Left renal pelvis (tissue), 4 donors: ENCODE data around the gene PLCB4. TPM values are rescaled to one million over a fixed set of nuclear protein-coding genes. Genes with fewer than 3 reads are reported as not detected.

Experiments used
- DNase-seq, 4 donors: peaks; one replicate each; pipeline ENCODE4 v3.0.0-alpha.2; 2013; ENCODE audit warnings: low read depth in 4 of 4, low spot score in 3 of 4
- polyA plus RNA-seq, 4 donors: library from polyadenylated mRNA; unstranded; fragments of 120-200 nt; gene quantifications; one replicate each; pipeline ENCODE4 v1.2.1, GENCODE V29; 2013; ENCODE audit not compliant: insufficient read length in 4 of 4

The PLCB4 gene
- polyA plus RNA-seq, 4 donors, result 8.5 to 16.1 (median 13.8) TPM

DNA sequence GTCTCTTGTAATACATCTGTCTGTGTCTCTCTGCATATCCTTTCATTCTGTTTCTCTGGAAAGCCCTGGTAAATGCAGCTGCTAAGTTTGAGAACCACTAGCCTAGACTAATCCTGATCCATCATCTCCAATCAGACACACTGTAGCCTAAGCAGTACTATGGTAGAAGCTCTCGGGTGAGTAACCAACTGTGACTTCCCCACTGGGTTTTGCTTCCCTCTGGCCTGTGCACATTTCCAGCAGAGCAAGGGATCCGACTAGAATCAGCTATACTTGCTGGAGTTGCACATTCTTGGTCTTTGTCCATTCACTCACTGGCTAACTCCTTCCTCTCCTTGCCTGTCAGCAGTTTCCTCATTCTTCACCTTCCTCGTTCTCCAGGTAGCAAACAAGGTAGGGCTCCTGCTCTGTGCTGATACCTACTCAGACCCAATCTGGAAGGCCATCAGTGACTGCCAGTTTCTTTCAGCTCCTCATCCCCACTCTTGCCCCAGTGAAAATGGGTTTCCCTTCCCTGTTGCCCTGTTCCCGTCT lies 184.2 kb downstream of the PLCB4 start:
- no peak for DNase-seq

- no peak for DNase-seq
These were observed 186.3 kb downstream of the PLCB4 start for GRCh38 chr20:9255171-9255570.

DNA sequence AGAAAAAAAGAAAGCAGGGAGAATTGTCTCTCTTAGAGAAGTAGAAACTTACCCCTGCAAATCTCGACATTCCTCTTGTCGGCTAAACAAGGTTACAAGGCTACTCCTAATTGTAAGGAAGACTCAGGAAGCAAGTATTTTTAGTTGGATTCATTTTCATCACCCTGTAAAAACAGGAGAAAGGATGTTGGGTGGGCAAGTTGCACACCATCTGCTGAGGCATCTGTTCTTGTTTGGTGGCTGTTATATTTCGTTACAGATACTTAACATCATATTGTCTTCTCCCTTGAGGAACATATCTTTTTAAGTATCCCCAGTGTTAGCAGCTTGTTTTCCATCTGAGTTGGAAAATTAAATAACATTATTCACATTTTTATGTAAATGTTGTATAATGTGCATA lies 187.5 kb downstream of the PLCB4 start:
- no peak for DNase-seq

- DNase-seq, result no peak
These were observed 190.0 kb downstream of the PLCB4 start for GRCh38 chr20:9258901-9259300.

GRCh38 chr20:9260027-9260426 lies 191.1 kb downstream of the PLCB4 start:
- DNase-seq, result no peak

- DNase-seq, result no peak
These were observed 192.9 kb downstream of the PLCB4 start for GRCh38 chr20:9261781-9262180.

GRCh38 chr20:9262653-9263194 lies 193.8 kb downstream of the PLCB4 start:
- DNase-seq, result no peak

GRCh38 chr20:9269280-9269971 lies 200.5 kb downstream of the PLCB4 start:
- no peak for DNase-seq

- DNase-seq, result no peak
These were observed 201.9 kb downstream of the PLCB4 start for GRCh38 chr20:9270831-9271230.

DNA sequence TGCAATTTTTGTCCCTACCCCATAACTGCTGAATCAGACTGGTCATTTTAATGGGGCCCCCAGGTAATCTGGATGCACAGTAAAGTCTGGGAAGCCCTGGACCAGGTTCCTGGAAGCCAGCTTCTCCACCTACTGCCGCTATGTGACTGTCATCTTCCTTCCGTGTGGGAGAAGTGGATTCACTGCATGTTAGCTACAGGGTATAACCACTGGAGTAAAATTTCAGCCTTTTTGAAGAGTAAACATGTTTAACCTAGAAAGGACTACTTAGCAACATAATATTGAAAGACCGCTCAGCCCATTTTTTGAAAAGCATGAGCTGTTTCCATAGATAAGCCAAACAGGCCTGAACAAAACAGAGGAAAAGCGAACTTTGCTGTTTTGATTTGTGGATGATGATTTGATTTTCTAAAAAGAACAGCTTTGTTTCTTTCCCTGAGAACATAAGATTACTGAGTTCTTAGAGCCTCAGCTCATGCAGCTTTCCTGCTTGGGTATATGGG lies 208.1 kb downstream of the PLCB4 start:
- DNase-seq, result no peak

DNA sequence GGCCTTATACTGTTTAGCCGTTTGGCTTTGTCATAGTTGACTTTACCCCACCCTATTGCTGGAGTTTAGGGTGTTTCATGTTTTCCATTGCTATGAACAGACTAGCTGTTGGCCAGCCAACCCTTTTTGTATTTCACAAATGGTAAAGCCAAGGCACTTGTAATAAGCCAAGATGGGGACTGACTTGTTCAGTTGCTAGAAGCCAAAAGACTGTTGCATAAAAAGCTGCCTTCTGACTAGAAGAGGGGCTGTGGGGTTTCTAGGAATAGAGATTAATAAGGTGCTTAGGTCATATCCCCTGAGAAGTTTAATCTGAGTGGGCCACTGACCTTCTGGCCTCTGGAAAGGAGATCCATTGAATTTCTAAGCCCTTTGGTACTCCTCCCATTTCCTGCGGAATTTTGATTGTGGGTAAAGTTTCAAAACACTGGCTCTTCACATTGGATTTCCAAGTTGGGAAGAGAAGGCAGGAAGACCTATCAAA lies 211.1 kb downstream of the PLCB4 start:
- no peak for DNase-seq

GRCh38 chr20:9280666-9281065 lies 211.8 kb downstream of the PLCB4 start:
- no peak for DNase-seq

DNA sequence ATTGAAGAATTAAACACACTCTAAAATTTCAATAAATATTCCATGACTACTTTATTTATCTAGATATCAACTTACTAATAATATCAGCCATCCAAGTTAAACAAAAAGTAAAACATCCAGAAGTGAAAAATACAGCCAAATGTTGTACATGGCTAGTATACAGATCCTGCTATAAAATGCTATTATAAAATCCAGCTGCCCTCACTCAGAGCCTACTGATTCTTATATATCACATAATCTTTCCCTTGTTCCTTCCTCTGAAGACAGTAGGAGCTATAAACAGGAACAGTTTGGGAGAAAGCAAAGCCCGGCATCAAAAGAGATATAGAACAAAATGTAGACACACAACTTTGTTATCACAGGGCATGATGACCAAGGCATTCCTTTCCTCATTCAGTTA lies 212.9 kb downstream of the PLCB4 start:
- DNase-seq, result peak in 2 of 4 donors; percentile 27 to 37

DNA sequence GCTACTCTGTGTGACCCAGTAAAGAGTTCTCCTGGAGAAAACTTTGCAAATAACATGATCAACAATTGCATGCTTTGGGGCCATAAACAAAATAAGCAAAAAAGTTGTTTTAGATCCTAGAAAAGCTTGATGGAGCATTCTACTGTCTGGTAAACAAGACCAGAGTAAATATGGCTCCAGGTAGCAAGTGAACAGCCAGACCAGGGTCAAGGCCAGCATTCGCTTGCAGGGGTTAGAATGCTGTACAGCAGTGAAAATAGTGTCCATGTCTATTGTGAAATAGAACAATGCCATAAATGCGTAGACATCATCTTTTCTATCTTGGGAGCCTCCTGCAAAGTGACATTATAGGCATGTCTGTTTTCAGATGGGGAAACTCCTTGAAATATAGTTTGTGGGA lies 216.7 kb downstream of the PLCB4 start:
- no peak for DNase-seq

- no peak for DNase-seq
These were observed 217.9 kb downstream of the PLCB4 start for GRCh38 chr20:9286501-9287461.

DNA sequence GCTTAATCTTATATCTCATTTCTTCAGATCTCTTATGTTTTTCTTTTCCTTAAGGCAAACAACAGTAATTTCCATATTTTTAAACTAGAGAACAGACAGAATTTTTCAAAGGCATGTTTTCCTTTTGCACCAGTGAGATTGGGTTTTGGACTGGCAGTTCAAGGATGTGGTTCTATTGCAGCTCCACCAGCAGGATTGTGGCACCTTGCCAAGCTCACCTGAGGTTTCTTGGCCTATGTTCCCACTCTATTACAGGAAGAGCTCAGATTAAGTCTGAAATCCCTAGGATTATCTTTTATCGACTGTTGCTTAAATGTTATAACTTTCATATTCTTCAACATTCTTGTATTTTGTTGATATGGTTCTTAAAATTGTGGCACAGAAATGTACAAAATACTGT lies 218.9 kb downstream of the PLCB4 start:
- no peak for DNase-seq

DNA sequence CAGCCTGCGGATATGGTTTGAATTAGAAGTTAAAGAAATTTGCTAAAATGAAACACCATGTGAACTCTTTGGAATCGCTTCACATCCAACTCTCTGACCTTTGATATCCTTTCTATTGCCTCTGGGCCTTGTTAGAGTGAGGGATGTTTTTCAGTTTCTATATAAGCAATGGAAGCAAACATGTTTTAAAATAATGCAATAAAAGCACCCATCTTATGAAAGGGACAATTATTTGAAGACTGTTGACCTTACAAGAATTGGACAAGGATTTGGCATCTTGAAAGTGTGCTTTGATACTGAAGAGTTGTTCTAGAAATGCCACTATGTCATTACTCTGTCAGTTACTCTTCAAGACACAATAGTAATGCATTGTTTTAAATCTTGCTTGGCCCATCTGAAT lies 221.4 kb downstream of the PLCB4 start:
- DNase-seq, result no peak

DNA sequence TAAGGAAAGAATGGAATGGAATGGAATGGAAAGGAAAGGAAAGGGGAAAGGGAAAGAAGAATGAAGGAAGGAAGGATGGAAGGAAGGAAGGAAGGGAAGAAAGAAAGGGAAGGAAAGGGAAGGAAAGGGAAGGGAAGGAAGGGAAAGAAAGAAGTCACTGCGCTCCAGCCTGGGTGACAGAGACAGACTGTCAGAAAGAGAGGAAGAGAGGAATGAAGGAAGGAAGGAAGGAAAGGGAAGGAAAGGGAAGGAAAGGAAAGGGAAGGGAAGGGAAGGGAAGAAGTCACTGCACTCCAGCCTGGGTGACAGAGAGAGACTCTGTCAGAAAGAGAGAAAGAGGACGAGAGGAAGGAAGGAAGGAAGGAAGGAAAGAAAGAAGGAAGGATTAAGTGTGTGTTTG lies 224.3 kb downstream of the PLCB4 start:
- no peak for DNase-seq

DNA sequence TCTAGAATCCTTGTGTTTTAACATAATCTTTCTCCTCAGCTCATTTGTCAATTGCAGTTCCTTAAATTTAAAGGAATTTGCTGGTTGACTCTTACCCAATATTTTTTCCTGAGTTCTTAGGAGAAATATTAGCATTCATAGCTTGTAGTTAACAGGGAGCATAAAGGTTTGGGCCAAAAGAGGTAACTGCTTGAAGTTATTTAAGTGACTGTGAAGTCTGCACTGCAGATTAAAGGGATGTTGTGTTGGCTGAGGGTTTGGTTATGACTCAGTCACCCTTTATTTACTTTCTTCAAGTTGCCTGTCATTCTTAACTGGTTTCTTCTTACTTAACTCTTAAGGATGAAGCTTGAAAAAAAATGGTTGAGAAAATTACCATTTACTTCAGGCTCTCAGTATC lies 225.2 kb downstream of the PLCB4 start:
- no peak for DNase-seq

- no peak for DNase-seq
These were observed 230.0 kb downstream of the PLCB4 start for GRCh38 chr20:9298906-9299305.

DNA sequence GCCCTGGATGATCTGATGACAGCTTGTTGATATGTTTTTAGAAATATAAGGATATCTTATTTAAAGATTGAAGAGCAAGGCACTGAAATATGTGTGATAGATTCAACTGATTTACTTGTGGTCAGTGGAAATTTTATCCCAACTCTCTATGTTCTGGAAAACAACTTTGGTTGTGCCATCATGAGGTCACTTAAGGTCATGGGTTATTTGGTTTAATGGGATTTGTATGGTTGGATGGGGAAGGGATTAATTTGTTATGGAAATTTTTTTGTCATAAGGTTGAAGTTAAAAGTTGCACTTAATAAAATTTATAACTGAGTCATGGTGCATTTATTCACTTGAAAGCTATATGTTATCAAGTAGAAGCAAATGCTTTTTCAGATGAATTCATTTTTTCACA lies 231.2 kb downstream of the PLCB4 start:
- DNase-seq, result no peak
